H9 (cell line): ENCODE results near the gene MPP7. TPM values are rescaled to one million over a fixed set of nuclear protein-coding genes. Genes with fewer than 3 reads are reported as not detected.

Experiments used
- DNase-seq: peaks from one replicate; pipeline ENCODE4 v3.0.0-alpha.2; 2017
- H2AFZ ChIP-seq: one replicate; pipeline ENCODE4 v1.6.1; 2013; ENCODE audit warnings: mild to moderate bottlenecking, low read length, control low read depth, moderate library complexity
- H2AK5ac ChIP-seq: 2 replicates; pipeline ENCODE4 v1.6.1; 2013; ENCODE audit warnings: low read length, control low read depth, mixed read lengths; ENCODE audit not compliant: insufficient read length
- H2BK120ac ChIP-seq: one replicate; pipeline ENCODE4 v1.6.1; 2013; ENCODE audit warnings: low read depth, mild to moderate bottlenecking, low read length, control low read depth, inconsistent platforms; ENCODE audit not compliant: poor library complexity, severe bottlenecking
- H2BK12ac ChIP-seq: 2 replicates; pipeline ENCODE4 v1.6.1; 2013; ENCODE audit warnings: low read length, control low read depth, mixed read lengths, low read depth; ENCODE audit not compliant: insufficient read length
- H2BK15ac ChIP-seq: 2 replicates; pipeline ENCODE4 v1.6.1; 2013; ENCODE audit warnings: low read depth, low read length, control low read depth
- H2BK20ac ChIP-seq: one replicate; pipeline ENCODE4 v1.6.1; 2013; ENCODE audit warnings: low read depth, mild to moderate bottlenecking, low read length, control low read depth, inconsistent platforms; ENCODE audit not compliant: poor library complexity, severe bottlenecking
- H2BK5ac ChIP-seq: 2 replicates; pipeline ENCODE4 v1.6.1; 2013; ENCODE audit warnings: low read length, control low read depth, mixed read lengths; ENCODE audit not compliant: insufficient read length
- H3K14ac ChIP-seq: 2 replicates; pipeline ENCODE4 v1.6.1; 2013; ENCODE audit warnings: low read length, control low read depth; ENCODE audit not compliant: insufficient read depth
- H3K18ac ChIP-seq: 2 replicates; pipeline ENCODE4 v1.6.1; 2013; ENCODE audit warnings: low read depth, mild to moderate bottlenecking, mixed read lengths, low read length, control low read depth; ENCODE audit not compliant: insufficient read length
- H3K23ac ChIP-seq: 2 replicates; pipeline ENCODE4 v1.6.1; 2013; ENCODE audit warnings: low read length, control low read depth, mixed read lengths, low read depth; ENCODE audit not compliant: insufficient read length
- H3K23me2 ChIP-seq: 2 replicates; pipeline ENCODE4 v1.6.1; 2013; ENCODE audit warnings: low read depth, mild to moderate bottlenecking, mixed read lengths, low read length, control low read depth; ENCODE audit not compliant: insufficient read length, poor library complexity, severe bottlenecking
- H3K27ac ChIP-seq: 2 replicates; pipeline ENCODE4 v1.5.1; 2013; ENCODE audit warnings: low read length, control low read depth, mixed read lengths, low read depth; ENCODE audit not compliant: insufficient read length
- H3K27me3 ChIP-seq: 2 replicates; pipeline ENCODE4 v1.6.1; 2013; ENCODE audit warnings: low read length, control low read depth, inconsistent platforms; ENCODE audit not compliant: insufficient read depth
- H3K4ac ChIP-seq: 2 replicates; pipeline ENCODE4 v1.6.1; 2013; ENCODE audit warnings: low read depth, mild to moderate bottlenecking, control low read depth, inconsistent platforms, low read length, moderate library complexity
- H3K4me1 ChIP-seq: 2 replicates; pipeline ENCODE4 v1.6.1; 2013; ENCODE audit warnings: low read length, control low read depth, inconsistent platforms; ENCODE audit not compliant: insufficient read depth
- H3K4me2 ChIP-seq: 2 replicates; pipeline ENCODE4 v1.6.1; 2013; ENCODE audit warnings: low read length, control low read depth, mixed read lengths; ENCODE audit not compliant: insufficient read length, insufficient read depth
- H3K56ac ChIP-seq: 2 replicates; pipeline ENCODE4 v1.6.1; 2013; ENCODE audit warnings: low read depth, mild to moderate bottlenecking, mixed read lengths, low read length, control low read depth; ENCODE audit not compliant: insufficient read length
- H3K79me1 ChIP-seq: 2 replicates; pipeline ENCODE4 v1.6.1; 2013; ENCODE audit warnings: low read depth, mild to moderate bottlenecking, moderate library complexity, low read length, control low read depth, inconsistent platforms; ENCODE audit not compliant: insufficient read depth, poor library complexity, severe bottlenecking
- H3K79me2 ChIP-seq: 2 replicates; pipeline ENCODE4 v1.6.1; 2013; ENCODE audit warnings: low read length, control low read depth, inconsistent platforms; ENCODE audit not compliant: insufficient read depth
- H3K9ac ChIP-seq: 2 replicates; pipeline ENCODE4 v1.6.1; 2013; ENCODE audit warnings: low read length, control low read depth, mixed read lengths; ENCODE audit not compliant: insufficient read length; ENCODE audit errors: extremely low read depth
- H3K9me3 ChIP-seq: one replicate; pipeline ENCODE4 v1.6.1; 2013; ENCODE audit warnings: low read depth, low read length, inconsistent platforms; ENCODE audit not compliant: control insufficient read depth
- H3T11ph ChIP-seq: one replicate; pipeline ENCODE4 v1.6.1; 2013; ENCODE audit warnings: mild to moderate bottlenecking, low read length, control low read depth, inconsistent platforms
- H4K20me1 ChIP-seq: one replicate; pipeline ENCODE4 v1.6.1; 2013; ENCODE audit not compliant: control insufficient read depth, insufficient read length, insufficient read depth
- H4K5ac ChIP-seq: 2 replicates; pipeline ENCODE4 v1.6.1; 2013; ENCODE audit warnings: low read depth, mild to moderate bottlenecking, mixed read lengths, low read length, control low read depth; ENCODE audit not compliant: insufficient read length
- H4K8ac ChIP-seq: replicated peaks from 2 replicates; pipeline ENCODE4 v1.6.1; 2013; ENCODE audit warnings: low read length, control low read depth, mixed read lengths, low read depth; ENCODE audit not compliant: insufficient read length
- H4K91ac ChIP-seq: 2 replicates; pipeline ENCODE4 v1.6.1; 2013; ENCODE audit warnings: low read depth, mild to moderate bottlenecking, moderate library complexity, mixed read lengths, low read length, control low read depth; ENCODE audit not compliant: insufficient read length
- H3K27ac Mint-ChIP-seq, 3 experiments: 2 replicates in 2 of 3; 3 replicates in 1 of 3; pipeline ENCODE4 v1.8.0; 2020 to 2021; ENCODE audit warnings: mixed read lengths in 3 of 3, mild to moderate bottlenecking in 1 of 3, moderate library complexity in 1 of 3
- H3K27me3 Mint-ChIP-seq: 2 replicates; pipeline ENCODE4 v1.8.0; 2021; ENCODE audit warnings: low read depth, mild to moderate bottlenecking, moderate library complexity, mixed read lengths
- H3K36me3 Mint-ChIP-seq, 3 experiments: 2 replicates in 2 of 3; 3 replicates in 1 of 3; pipeline ENCODE4 v1.8.0; 2020 to 2021; ENCODE audit warnings: low read depth in 3 of 3, mixed read lengths in 3 of 3; ENCODE audit not compliant: insufficient read depth in 1 of 3
- H3K4me1 Mint-ChIP-seq, 2 experiments: 2 replicates each; pipeline ENCODE4 v1.8.0; 2020; ENCODE audit warnings: mixed read lengths in 2 of 2
- H3K4me3 Mint-ChIP-seq, 2 experiments: 2 replicates in 1 of 2; 3 replicates in 1 of 2; pipeline ENCODE4 v1.8.0; 2020 to 2021; ENCODE audit warnings: mild to moderate bottlenecking in 2 of 2, mixed read lengths in 2 of 2, moderate library complexity in 1 of 2
- H3K9me3 Mint-ChIP-seq, 2 experiments: 2 replicates in 1 of 2; 3 replicates in 1 of 2; pipeline ENCODE4 v1.8.0; 2020; ENCODE audit warnings: mild to moderate bottlenecking in 2 of 2, mixed read lengths in 2 of 2, moderate library complexity in 1 of 2
- CTCF ChIP-seq: fragments of 200-600 bp; sonication (generic); conservative IDR thresholded peaks from 3 replicates; pipeline ENCODE4 v1.8.0; 2021; ENCODE audit warnings: antibody characterized with exemption, mild to moderate bottlenecking
- WGBS: extraction: QIAGEN DNeasy Blood & Tissue Kit; methylation state at CpG from one replicate; pipeline ENCODE4 v1.1.7; 2013; ENCODE audit warnings: missing lambda C conversion rate, low lambda C conversion rate, mixed read lengths; ENCODE audit not compliant: insufficient read length; ENCODE audit errors: extremely low coverage; 5-methylcytosine and 5-hydroxymethylcytosine counted together
- total RNA-seq: library from RNA; stranded (reverse); gene quantifications from 2 replicates; pipeline ENCODE4 v1.2.1, GENCODE V29; 2021

The MPP7 gene
- total RNA-seq, 1 experiment from 2014 or later: 6.9 TPM

GRCh38 chr10:28320799-28321198, 17.9 kb upstream of the MPP7 start:
- H3K18ac ChIP-seq: no peak overlapping the region
- no peaks in the 10 kb centered on the region for H3K4me1 ChIP-seq
- H4K5ac ChIP-seq: no peak overlapping the region
- Mint-ChIP-seq H3K27me3 (peaks cover 2% of the 10 kb centered on the region; the same call in 1 of the 2 replicates), H3K9me3 (no peaks in the 10 kb centered on the region), H3K27ac (no peak overlapping the region; a peak in 1 of 7 replicates), H3K36me3 (no peaks in the 10 kb centered on the region), H3K4me3 (no peak overlapping the region), H3K4me1 (no peaks in the 10 kb centered on the region)
- H2BK120ac ChIP-seq: no peak overlapping the region
- no peak overlapping the region for H3K4ac ChIP-seq
- TF ChIP-seq CTCF: no peak
- no peaks in the 10 kb centered on the region for H3K23me2 ChIP-seq
- H3K79me2 ChIP-seq: no peaks in the 10 kb centered on the region
- no peak overlapping the region for H3K9ac ChIP-seq
- H3K9me3 ChIP-seq: no peaks in the 10 kb centered on the region
- WGBS: no CpG with 5 or more reads among the region's 4 CpGs
- no peaks in the 10 kb centered on the region for H3K79me1 ChIP-seq
- H2AFZ ChIP-seq: no peak overlapping the region
- H2BK20ac ChIP-seq: no peak overlapping the region
- H2BK15ac ChIP-seq: no peak overlapping the region
- no peak overlapping the region for H2AK5ac ChIP-seq
- H3T11ph ChIP-seq: no peak overlapping the region
- no peak overlapping the region for H2BK12ac ChIP-seq
- H4K8ac ChIP-seq: no peak overlapping the region
- H3K56ac ChIP-seq: no peak overlapping the region
- no peak overlapping the region for H3K14ac ChIP-seq
- no peaks in the 10 kb centered on the region for H4K20me1 ChIP-seq
- H4K91ac ChIP-seq: no peak overlapping the region
- no peak overlapping the region for H3K4me2 ChIP-seq
- H3K27me3 ChIP-seq: no peaks in the 10 kb centered on the region
- H2BK5ac ChIP-seq: no peak overlapping the region
- H3K27ac ChIP-seq: no peak overlapping the region
- no peak overlapping the region for H3K23ac ChIP-seq
- DNase-seq: no peak
